H1 (cell line): Measurements from ENCODE around the gene GOLGA3. TPM values are rescaled to one million over a fixed set of nuclear protein-coding genes. Genes with fewer than 3 reads are reported as not detected.
A peak's percentile ranks its signal among the peaks of the same experiment; 100 is the strongest.

Source experiments
- CTCF ChIA-PET: fragments of 300-600 bp; sonication (Branson Sonifier 250); formaldehyde crosslinking; loops from one replicate; lab custom pipeline; 2021; ENCODE audit not compliant: partially characterized antibody; lab: Charles Lee
- POLR2A ChIA-PET: fragments of 300-600 bp; sonication (Branson Sonifier 250); formaldehyde crosslinking; loops from one replicate; lab custom pipeline; 2021; ENCODE audit warnings: inconsistent platforms; ENCODE audit not compliant: partially characterized antibody; lab: Charles Lee
- DNase-seq, 2 experiments: peaks; one replicate each; pipeline versions ENCODE4 v3.0.0 to v3.0.0-alpha.2; 2010 to 2022; ENCODE audit warnings: low spot score in 2 of 2, low read depth in 1 of 2, mixed read lengths in 1 of 2
- FAIRE-seq: peaks from 2 replicates; lab custom pipeline; 2011; peaks lifted over from hg19 to GRCh38; lab: Jason Lieb, UNC
- H2AFZ ChIP-seq: 2 replicates; pipeline ENCODE4 v1.8.1; 2012; ENCODE audit warnings: low read length, inconsistent platforms
- H2AK5ac ChIP-seq: 2 replicates; pipeline ENCODE4 v1.6.1; 2013; ENCODE audit warnings: low read depth, low read length
- H2BK120ac ChIP-seq: replicated peaks from 2 replicates; pipeline ENCODE3; 2013; ENCODE audit warnings: low read depth, low read length, inconsistent platforms
- H2BK12ac ChIP-seq: 2 replicates; pipeline ENCODE4 v1.6.1; 2013; ENCODE audit warnings: low read depth, low read length
- H2BK15ac ChIP-seq: 2 replicates; pipeline ENCODE4 v1.6.1; 2013; ENCODE audit warnings: low read length
- H2BK20ac ChIP-seq: 2 replicates; pipeline ENCODE4 v1.6.1; 2013; ENCODE audit warnings: low read length
- H2BK5ac ChIP-seq: 2 replicates; pipeline ENCODE4 v1.6.1; 2013; ENCODE audit warnings: low read depth, low read length
- H3K14ac ChIP-seq: 2 replicates; pipeline ENCODE4 v1.6.1; 2013; ENCODE audit warnings: inconsistent platforms; ENCODE audit not compliant: insufficient read length
- H3K18ac ChIP-seq: 2 replicates; pipeline ENCODE4 v1.6.1; 2013; ENCODE audit warnings: low read length; ENCODE audit errors: extremely low read depth
- H3K23ac ChIP-seq: 2 replicates; pipeline ENCODE4 v1.6.1; 2013; ENCODE audit warnings: inconsistent platforms; ENCODE audit not compliant: insufficient read length
- H3K23me2 ChIP-seq: 2 replicates; pipeline ENCODE4 v1.6.1; 2013; ENCODE audit warnings: low read depth, low read length
- H3K27ac ChIP-seq: 2 replicates; pipeline ENCODE4 v1.6.1; 2011; ENCODE audit warnings: low read depth, low read length, inconsistent platforms
- H3K27me3 ChIP-seq, 4 experiments: replicated peaks in 1 of 4; 1 replicate in 1 of 4; 2 replicates in 3 of 4; pipeline versions ENCODE4 v1.6.1 to v1.8.1; 2011 to 2013; ENCODE audit warnings: low read length in 3 of 4, mild to moderate bottlenecking in 3 of 4, inconsistent platforms in 2 of 4, mixed read lengths in 2 of 4, moderate library complexity in 1 of 4; ENCODE audit not compliant: control insufficient read depth in 3 of 4, insufficient read depth in 3 of 4; ENCODE audit errors: extremely low read depth in 1 of 4
- H3K36me3 ChIP-seq, 4 experiments: 2 replicates each; pipeline versions ENCODE4 v1.6.1 to v1.8.1; 2011 to 2013; ENCODE audit warnings: mild to moderate bottlenecking in 4 of 4, low read length in 3 of 4, moderate library complexity in 2 of 4, control low read depth in 1 of 4, inconsistent platforms in 1 of 4; ENCODE audit not compliant: insufficient read depth in 4 of 4, control insufficient read depth in 2 of 4
- H3K4ac ChIP-seq: replicated peaks from 2 replicates; pipeline ENCODE3; 2013; ENCODE audit warnings: low read length, low read depth, mixed read lengths, inconsistent platforms; ENCODE audit not compliant: insufficient read length
- H3K4me1 ChIP-seq, 4 experiments: replicated peaks in 1 of 4; 1 replicate in 1 of 4; 2 replicates in 3 of 4; pipeline versions ENCODE4 v1.6.1 to v1.8.1; 2011 to 2013; ENCODE audit warnings: low read length in 3 of 4, inconsistent platforms in 2 of 4, mixed read lengths in 1 of 4; ENCODE audit not compliant: insufficient read depth in 4 of 4, control insufficient read depth in 3 of 4
- H3K4me2 ChIP-seq, 2 experiments: 2 replicates each; pipeline versions ENCODE4 v1.6.1 to v1.8.1; 2011 to 2013; ENCODE audit warnings: low read depth in 2 of 2, low read length in 2 of 2, control low read depth in 1 of 2, inconsistent platforms in 1 of 2, mild to moderate bottlenecking in 1 of 2; ENCODE audit not compliant: insufficient read depth in 1 of 2
- H3K4me3 ChIP-seq, 4 experiments: fragments of 200-600, 300-600 bp in 1 of 4; sonication (generic), shearing (Covaris generic), sonication (Bioruptor Twin) in 1 of 4; 2 replicates each; pipeline versions ENCODE4 v1.5.1 to v1.8.1; 2011 to 2016; ENCODE audit warnings: low read length in 4 of 4, low read depth in 3 of 4, control low read depth in 2 of 4, inconsistent platforms in 2 of 4, mild to moderate bottlenecking in 2 of 4, mixed read lengths in 1 of 4, moderate library complexity in 1 of 4; ENCODE audit not compliant: insufficient read depth in 2 of 4; ENCODE audit errors: extremely low read depth in 1 of 4
- H3K56ac ChIP-seq: replicated peaks from 2 replicates; pipeline ENCODE3; 2013; ENCODE audit warnings: low read depth, mild to moderate bottlenecking, mixed read lengths, low read length, inconsistent platforms; ENCODE audit not compliant: insufficient read length
- H3K79me1 ChIP-seq: 2 replicates; pipeline ENCODE4 v1.6.1; 2013; ENCODE audit warnings: low read depth, low read length, control low read depth
- H3K79me2 ChIP-seq, 2 experiments: 2 replicates each; pipeline versions ENCODE4 v1.6.1 to v1.8.1; 2012 to 2013; ENCODE audit warnings: low read length in 2 of 2, mild to moderate bottlenecking in 2 of 2, inconsistent platforms in 1 of 2; ENCODE audit not compliant: insufficient read depth in 2 of 2, control insufficient read depth in 1 of 2
- H3K9ac ChIP-seq, 4 experiments: replicated peaks in 1 of 4; 1 replicate in 1 of 4; 2 replicates in 3 of 4; pipeline versions ENCODE4 v1.6.1 to v1.8.1; 2011 to 2013; ENCODE audit warnings: low read depth in 3 of 4, low read length in 3 of 4, control low read depth in 2 of 4, mild to moderate bottlenecking in 2 of 4, moderate library complexity in 2 of 4, inconsistent platforms in 1 of 4; ENCODE audit errors: extremely low read depth in 1 of 4
- H3K9me3 ChIP-seq, 2 experiments: 2 replicates each; pipeline versions ENCODE4 v1.6.1 to v1.8.1; 2012 to 2013; ENCODE audit warnings: mild to moderate bottlenecking in 2 of 2, moderate library complexity in 2 of 2, control low read depth in 1 of 2, inconsistent platforms in 1 of 2, low read depth in 1 of 2, low read length in 1 of 2, mixed read lengths in 1 of 2; ENCODE audit not compliant: insufficient read depth in 2 of 2
- H4K20me1 ChIP-seq, 2 experiments: replicated peaks in 1 of 2; 2 replicates each; pipeline versions ENCODE3 to v1.8.1; 2011 to 2013; ENCODE audit warnings: inconsistent platforms in 2 of 2, low read length in 2 of 2, mild to moderate bottlenecking in 1 of 2; ENCODE audit not compliant: insufficient read depth in 2 of 2, control insufficient read depth in 1 of 2
- H4K5ac ChIP-seq: 2 replicates; pipeline ENCODE4 v1.6.1; 2013; ENCODE audit warnings: low read length, low read depth, mixed read lengths, inconsistent platforms; ENCODE audit not compliant: insufficient read length
- H4K8ac ChIP-seq: 2 replicates; pipeline ENCODE4 v1.8.0; 2013; ENCODE audit warnings: mild to moderate bottlenecking, moderate library complexity, low read length, inconsistent platforms; ENCODE audit not compliant: insufficient read depth; ENCODE audit errors: extremely low read depth
- H4K91ac ChIP-seq: replicated peaks from 2 replicates; pipeline ENCODE3; 2013; ENCODE audit warnings: low read length, mixed read lengths, inconsistent platforms; ENCODE audit not compliant: insufficient read length
- MAX ChIP-seq: IDR thresholded peaks from 2 replicates; pipeline ENCODE4 v1.6.1; 2012; ENCODE audit warnings: inconsistent platforms
- NANOG ChIP-seq: IDR thresholded peaks from 2 replicates; pipeline ENCODE4 v1.6.1; 2011; ENCODE audit warnings: low read length, low read depth, mild to moderate bottlenecking, inconsistent platforms; ENCODE audit not compliant: insufficient read depth, poor library complexity, severe bottlenecking
- RAD21 ChIP-seq, 2 experiments: IDR thresholded peaks in 1 of 2; conservative IDR thresholded peaks in 1 of 2; 2 replicates each; pipeline ENCODE4 v1.6.1; 2011; ENCODE audit warnings: low read depth in 2 of 2, low read length in 2 of 2, improper control_type of control experiment in 1 of 2, inconsistent platforms in 1 of 2, mild to moderate bottlenecking in 1 of 2, moderate library complexity in 1 of 2
- SIN3A ChIP-seq, 2 experiments: IDR thresholded peaks in 1 of 2; conservative IDR thresholded peaks in 1 of 2; 2 replicates each; pipeline ENCODE4 v1.6.1; 2011 to 2012; ENCODE audit warnings: low read length in 2 of 2, improper control_type of control experiment in 1 of 2, low read depth in 1 of 2, mild to moderate bottlenecking in 1 of 2
- TAF1 ChIP-seq: IDR thresholded peaks from 2 replicates; pipeline ENCODE4 v1.6.1; 2011; ENCODE audit warnings: mild to moderate bottlenecking, low read depth, low read length
- TCF12 ChIP-seq: IDR thresholded peaks from 2 replicates; pipeline ENCODE4 v1.6.1; 2011; ENCODE audit warnings: low read depth, mild to moderate bottlenecking, low read length
- WGBS, 2 experiments: shearing (Covaris generic) in 1 of 2; methylation state at CpG; one replicate each; pipeline versions ENCODE4 v1.1.6 to v1.1.7; 2013 to 2015; ENCODE audit warnings: low lambda C conversion rate in 2 of 2, mixed read lengths in 2 of 2, inconsistent platforms in 1 of 2, low coverage in 1 of 2, missing lambda C conversion rate in 1 of 2; ENCODE audit not compliant: insufficient replicate concordance in 2 of 2, insufficient coverage in 1 of 2, insufficient read length in 1 of 2; ENCODE audit errors: extremely low coverage in 1 of 2, missing lambda C conversion rate in 1 of 2; 5-methylcytosine and 5-hydroxymethylcytosine counted together
- polyA plus RNA-seq, 7 experiments: library from polyadenylated mRNA; depleted of rRNA in 3 of 7; stranded (reverse) in 5 of 7; unstranded in 2 of 7; fragments of >200 nt in 5 of 7; fragments of 200-250 nt in 2 of 7; gene quantifications; 1 replicate in 5 of 7; 2 replicates in 1 of 7; 4 replicates in 1 of 7; pipeline versions ENCODE4 v1.2.1 to v1.2.3, GENCODE V29; 2011 to 2013; ENCODE audit warnings: missing spikeins in 2 of 7, mixed read lengths in 2 of 7
- total RNA-seq: library from RNA; stranded (reverse); fragmentation: NEBNext Ultra II Directional; extraction: Animal tissue kit (Norgen Biotek cat#: 25700); gene quantifications from 2 replicates; pipeline ENCODE4 v1.2.1, GENCODE V29; 2021

GOLGA3 gene
- total and polyA plus RNA-seq, 2 of the 8 experiments (the other 6 are each of a cell fraction or from before 2014, with no cell fraction given), result 6.4 to 33.1 TPM

GRCh38 chr12:132847363-132848356, 19.0 kb upstream of the GOLGA3 start:
- Histone ChIP-seq H2AK5ac (no peak overlapping the region), H3K36me3 (peaks cover 5 to 45% (median 10%) of the 10 kb centered on the region in 4 experiments; a peak in 7 of 8 replicates), H3K27me3 (no peaks in the 10 kb centered on the region), H4K91ac (peak overlapping the region; percentile 42), H3K79me2 (no peaks in the 10 kb centered on the region), H3K27ac (peak overlapping the region; percentile 21; the same call in 1 of the 2 replicates), H2BK120ac (no peak overlapping the region), H3K14ac (no peak overlapping the region), H3K4ac (no peak overlapping the region), H3K9ac (no peak overlapping the region), H2AFZ (no peak overlapping the region), H2BK12ac (peak overlapping the region; percentile 50), H3K23ac (no peak overlapping the region), H4K20me1 (no peaks in the 10 kb centered on the region), H4K5ac (no peak overlapping the region), H2BK5ac (peak overlapping the region; percentile 6), H4K8ac (peak overlapping the region; percentile 0; the same call in 1 of the 2 replicates), H2BK15ac (no peak overlapping the region), H3K18ac (peak overlapping the region; percentile 78; the same call in 1 of the 2 replicates), H2BK20ac (peak overlapping the region; percentile 5; the same call in 1 of the 2 replicates), H3K4me2 (peak overlapping the region; percentile 53 to 59; a peak in 3 of 4 replicates), H3K79me1 (no peaks in the 10 kb centered on the region), H3K9me3 (no peaks in the 10 kb centered on the region), H3K4me1 (peaks cover 0 to 13% (median 6%) of the 10 kb centered on the region in 4 experiments; a peak in 6 of 7 replicates), H3K56ac (no peak overlapping the region), H3K4me3 (peak overlapping the region in 1 of 4 experiments; percentile 25; a peak in 2 of 8 replicates), H3K23me2 (no peaks in the 10 kb centered on the region)
- TF ChIP-seq TCF12, result peak; percentile 56; the same call in 1 of the 2 replicates
- peak; percentile 56 for TF ChIP-seq MAX
- TF ChIP-seq NANOG, result peak; percentile 48
- TF ChIP-seq RAD21 (IDR thresholded peaks at IDR 0.05 in 1 of 2, conservative IDR thresholded peaks at IDR 0.05 in 1 of 2; ENCODE audit: low read depth in 2 of 2, low read length in 2 of 2), result no peak
- TF ChIP-seq TAF1, result no peak
- peak in 1 of 2 experiments; percentile 69; a peak in 2 of 4 replicates for TF ChIP-seq SIN3A (conservative IDR thresholded peaks at IDR 0.05 in 1 of 2, IDR thresholded peaks at IDR 0.05 in 1 of 2; ENCODE audit: low read depth in 1 of 2, low read length in 2 of 2)
- DNase-seq (peak; percentile 47 to 68), FAIRE-seq (peak; percentile 81)
- WGBS, 2 experiments, result 72% methylated on average over 30 of the region's 30 CpGs; no CpG with 5 or more reads in 1 of the 2 experiments
- CTCF ChIA-PET, result interaction anchor here (0.7 to 1.5 kb wide), 10 partner anchors 10 to 112 kb away, joined by 3 to 6 read pairs (median 3); partner anchors contain the start of gene GOLGA3
- POLR2A ChIA-PET, result interaction anchor here (1.0 to 3.3 kb wide), 14 partner anchors 10 to 88 kb away, joined by 3 to 14 read pairs (median 4); partner anchors contain the start of gene GOLGA3
